Liver (tissue), 9 donors: ENCODE measurements around the gene BHLHE40. TPM values are rescaled to one million over a fixed set of nuclear protein-coding genes. Genes with fewer than 3 reads are reported as not detected.

Experiments used
- DNase-seq: peaks from one replicate; pipeline ENCODE4 v3.0.0-alpha.2; 2017; ENCODE audit warnings: low spot score
- H3K27ac ChIP-seq, 2 donors: one replicate each; pipeline ENCODE4 v1.7.0; 2013; ENCODE audit warnings: inconsistent platforms in 2 of 2, low read length in 2 of 2, control low read depth in 1 of 2, low read depth in 1 of 2, mild to moderate bottlenecking in 1 of 2
- H3K27me3 ChIP-seq, 4 donors: one replicate each; pipeline versions ENCODE4 v1.6.1 to v1.7.0; 2013; ENCODE audit warnings: low read length in 3 of 4, inconsistent platforms in 1 of 4, mild to moderate bottlenecking in 1 of 4, moderate library complexity in 1 of 4; ENCODE audit not compliant: control insufficient read depth in 4 of 4, insufficient read depth in 4 of 4
- H3K36me3 ChIP-seq, 4 donors: one replicate each; pipeline versions ENCODE4 v1.6.1 to v1.7.0; 2013; ENCODE audit warnings: low read length in 3 of 4, mild to moderate bottlenecking in 3 of 4, low read depth in 1 of 4, moderate library complexity in 1 of 4; ENCODE audit not compliant: control insufficient read depth in 4 of 4, insufficient read depth in 3 of 4
- H3K4me1 ChIP-seq, 4 donors: one replicate each; pipeline versions ENCODE4 v1.6.1 to v1.7.0; 2013; ENCODE audit warnings: low read length in 3 of 4, mild to moderate bottlenecking in 3 of 4, moderate library complexity in 1 of 4; ENCODE audit not compliant: control insufficient read depth in 4 of 4, insufficient read depth in 4 of 4
- H3K4me3 ChIP-seq, 3 donors: one replicate each; pipeline versions ENCODE4 v1.6.1 to v1.7.0; 2013; ENCODE audit warnings: low read length in 3 of 3, control low read depth in 1 of 3, low read depth in 1 of 3, mild to moderate bottlenecking in 1 of 3
- H3K9ac ChIP-seq, 2 donors: one replicate each; pipeline ENCODE4 v1.7.0; 2013; ENCODE audit warnings: low read length in 2 of 2, mild to moderate bottlenecking in 2 of 2, moderate library complexity in 2 of 2, control low read depth in 1 of 2, low read depth in 1 of 2
- H3K9me3 ChIP-seq, 4 donors: one replicate each; pipeline versions ENCODE4 v1.6.1 to v1.7.0; 2013; ENCODE audit warnings: low read length in 3 of 4; ENCODE audit not compliant: control insufficient read depth in 4 of 4
- EGR1 ChIP-seq, 2 donors: IDR thresholded peaks; 2 replicates each; pipeline ENCODE4 v1.6.1; 2016 to 2018; ENCODE audit warnings: antibody characterized with exemption in 2 of 2, low read depth in 2 of 2
- FOXA1 ChIP-seq: IDR thresholded peaks from 2 replicates; pipeline ENCODE4 v1.6.1; 2016; ENCODE audit warnings: antibody characterized with exemption
- FOXA2 ChIP-seq: IDR thresholded peaks from 2 replicates; pipeline ENCODE4 v1.6.1; 2016; ENCODE audit warnings: antibody characterized with exemption
- GABPA ChIP-seq, 2 donors: IDR thresholded peaks in 1 of 2; conservative IDR thresholded peaks in 1 of 2; 2 replicates each; pipeline ENCODE4 v1.6.1; 2016; ENCODE audit warnings: antibody characterized with exemption in 2 of 2, mild to moderate bottlenecking in 1 of 2, moderate library complexity in 1 of 2
- HNF4G ChIP-seq: IDR thresholded peaks from 2 replicates; pipeline ENCODE4 v1.6.1; 2016; ENCODE audit warnings: antibody characterized with exemption
- JUND ChIP-seq, 2 donors: IDR thresholded peaks; 2 replicates each; pipeline ENCODE4 v1.6.1; 2016; ENCODE audit warnings: antibody characterized with exemption in 2 of 2
- NR2F2 ChIP-seq: IDR thresholded peaks from 2 replicates; pipeline ENCODE4 v1.6.1; 2016; ENCODE audit warnings: antibody characterized with exemption
- RAD21 ChIP-seq, 2 donors: IDR thresholded peaks; 2 replicates each; pipeline ENCODE4 v1.6.1; 2016; ENCODE audit warnings: antibody characterized with exemption in 2 of 2, mild to moderate bottlenecking in 2 of 2
- RXRA ChIP-seq, 2 donors: IDR thresholded peaks; 2 replicates each; pipeline ENCODE4 v1.6.1; 2017 to 2018; ENCODE audit warnings: antibody characterized with exemption in 2 of 2, mild to moderate bottlenecking in 1 of 2
- TAF1 ChIP-seq: conservative IDR thresholded peaks from 2 replicates; pipeline ENCODE4 v1.6.1; 2016; ENCODE audit warnings: antibody characterized with exemption, mild to moderate bottlenecking
- YY1 ChIP-seq: IDR thresholded peaks from 2 replicates; pipeline ENCODE4 v1.6.1; 2016; ENCODE audit warnings: antibody characterized with exemption, mild to moderate bottlenecking
- WGBS: extraction: QIAGEN DNeasy Blood & Tissue Kit; methylation state at CpG from one replicate; pipeline ENCODE4 v1.1.7; 2013; 5-methylcytosine and 5-hydroxymethylcytosine counted together
- polyA plus RNA-seq, 2 donors: library from polyadenylated mRNA; stranded (reverse) in 1 of 2; unstranded in 1 of 2; fragments of 200-250 nt in 1 of 2; fragments of >200 nt in 1 of 2; fragmentation: Nextera tagmentation in 1 of 2; extraction: Ambion mirVana in 1 of 2; gene quantifications; one replicate each; pipeline versions ENCODE4 v1.2.1 to v1.2.3, GENCODE V29; 2013 to 2015
- total RNA-seq, 2 donors: library from RNA; depleted of rRNA; stranded (reverse); fragments of >200 nt; gene quantifications; one replicate each; pipeline ENCODE4 v1.2.3, GENCODE V29; 2014
- TF ChIP-seq, protein P1 (sequence below): IDR thresholded peaks from 2 replicates; pipeline ENCODE4 v1.6.1; 2016; ENCODE audit warnings: antibody characterized with exemption
- TF ChIP-seq, protein P2 (sequence below): IDR thresholded peaks from 2 replicates; pipeline ENCODE4 v1.6.1; 2016; ENCODE audit warnings: antibody characterized with exemption
- TF ChIP-seq, protein P3 (sequence below): fragments of 150-350 bp; IDR thresholded peaks from 2 replicates; pipeline ENCODE4 v1.5.1; 2017; ENCODE audit warnings: improper control_type of control experiment, low read depth, low read length; ENCODE audit not compliant: missing input control
- TF ChIP-seq, protein P4 (sequence below): IDR thresholded peaks from 2 replicates; pipeline ENCODE4 v1.6.1; 2016; ENCODE audit warnings: antibody characterized with exemption, mild to moderate bottlenecking
- TF ChIP-seq, protein P5 (sequence below): IDR thresholded peaks from 2 replicates; pipeline ENCODE4 v1.6.1; 2016; ENCODE audit warnings: antibody characterized with exemption
- donor health status: healthy.
- donor health status: healthy.
- donor health status: healthy.
- donor health status: healthy.
- donor health status: healthy.

BHLHE40 gene
- total and polyA plus RNA-seq, 4 donors, result 8.2 to 28.4 (median 18.0) TPM

DNA sequence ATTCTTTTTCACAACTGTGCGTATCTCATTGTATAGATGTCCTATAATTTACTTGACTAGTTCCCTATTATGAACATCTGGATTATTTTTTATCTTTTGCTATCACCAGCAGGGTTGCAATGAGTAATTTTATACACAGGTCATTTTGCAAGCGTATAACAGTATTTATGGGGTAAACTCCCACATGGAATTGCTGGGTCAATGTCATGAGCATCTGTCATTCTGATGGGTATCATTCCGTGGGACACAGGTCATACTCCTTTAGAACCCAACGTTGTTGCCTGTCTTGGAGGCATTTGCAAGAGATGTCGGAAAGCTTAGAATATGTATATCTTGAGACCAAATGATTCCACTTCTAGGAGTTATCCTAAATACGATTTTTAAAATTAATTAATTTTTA lies 12.9 kb downstream of the BHLHE40 start:
- no peak overlapping the region for H3K27ac ChIP-seq
- H3K9me3 ChIP-seq, result no peaks in the 10 kb centered on the region
- TF ChIP-seq NR2F2, result no peak
- TF ChIP-seq GABPA (IDR thresholded peaks at IDR 0.05 in 1 of 2, conservative IDR thresholded peaks at IDR 0.05 in 1 of 2), result no peak
- TF ChIP-seq RXRA (IDR thresholded peaks at IDR 0.05), result no peak
- TF ChIP-seq FOXA2, result no peak
- TF ChIP-seq EGR1 (IDR thresholded peaks at IDR 0.05; ENCODE audit: low read depth in 2 of 2), result no peak
- TF ChIP-seq, protein P1, sequence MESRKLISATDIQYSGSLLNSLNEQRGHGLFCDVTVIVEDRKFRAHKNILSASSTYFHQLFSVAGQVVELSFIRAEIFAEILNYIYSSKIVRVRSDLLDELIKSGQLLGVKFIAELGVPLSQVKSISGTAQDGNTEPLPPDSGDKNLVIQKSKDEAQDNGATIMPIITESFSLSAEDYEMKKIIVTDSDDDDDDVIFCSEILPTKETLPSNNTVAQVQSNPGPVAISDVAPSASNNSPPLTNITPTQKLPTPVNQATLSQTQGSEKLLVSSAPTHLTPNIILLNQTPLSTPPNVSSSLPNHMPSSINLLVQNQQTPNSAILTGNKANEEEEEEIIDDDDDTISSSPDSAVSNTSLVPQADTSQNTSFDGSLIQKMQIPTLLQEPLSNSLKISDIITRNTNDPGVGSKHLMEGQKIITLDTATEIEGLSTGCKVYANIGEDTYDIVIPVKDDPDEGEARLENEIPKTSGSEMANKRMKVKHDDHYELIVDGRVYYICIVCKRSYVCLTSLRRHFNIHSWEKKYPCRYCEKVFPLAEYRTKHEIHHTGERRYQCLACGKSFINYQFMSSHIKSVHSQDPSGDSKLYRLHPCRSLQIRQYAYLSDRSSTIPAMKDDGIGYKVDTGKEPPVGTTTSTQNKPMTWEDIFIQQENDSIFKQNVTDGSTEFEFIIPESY, result no peak
- TF ChIP-seq JUND (IDR thresholded peaks at IDR 0.05), result no peak
- TF ChIP-seq, protein P2, sequence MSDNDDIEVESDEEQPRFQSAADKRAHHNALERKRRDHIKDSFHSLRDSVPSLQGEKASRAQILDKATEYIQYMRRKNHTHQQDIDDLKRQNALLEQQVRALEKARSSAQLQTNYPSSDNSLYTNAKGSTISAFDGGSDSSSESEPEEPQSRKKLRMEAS, result no peak
- TF ChIP-seq RAD21 (IDR thresholded peaks at IDR 0.05), result no peak
- TF ChIP-seq, protein P3, sequence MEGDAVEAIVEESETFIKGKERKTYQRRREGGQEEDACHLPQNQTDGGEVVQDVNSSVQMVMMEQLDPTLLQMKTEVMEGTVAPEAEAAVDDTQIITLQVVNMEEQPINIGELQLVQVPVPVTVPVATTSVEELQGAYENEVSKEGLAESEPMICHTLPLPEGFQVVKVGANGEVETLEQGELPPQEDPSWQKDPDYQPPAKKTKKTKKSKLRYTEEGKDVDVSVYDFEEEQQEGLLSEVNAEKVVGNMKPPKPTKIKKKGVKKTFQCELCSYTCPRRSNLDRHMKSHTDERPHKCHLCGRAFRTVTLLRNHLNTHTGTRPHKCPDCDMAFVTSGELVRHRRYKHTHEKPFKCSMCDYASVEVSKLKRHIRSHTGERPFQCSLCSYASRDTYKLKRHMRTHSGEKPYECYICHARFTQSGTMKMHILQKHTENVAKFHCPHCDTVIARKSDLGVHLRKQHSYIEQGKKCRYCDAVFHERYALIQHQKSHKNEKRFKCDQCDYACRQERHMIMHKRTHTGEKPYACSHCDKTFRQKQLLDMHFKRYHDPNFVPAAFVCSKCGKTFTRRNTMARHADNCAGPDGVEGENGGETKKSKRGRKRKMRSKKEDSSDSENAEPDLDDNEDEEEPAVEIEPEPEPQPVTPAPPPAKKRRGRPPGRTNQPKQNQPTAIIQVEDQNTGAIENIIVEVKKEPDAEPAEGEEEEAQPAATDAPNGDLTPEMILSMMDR, result no peak
- TF ChIP-seq, protein P4, sequence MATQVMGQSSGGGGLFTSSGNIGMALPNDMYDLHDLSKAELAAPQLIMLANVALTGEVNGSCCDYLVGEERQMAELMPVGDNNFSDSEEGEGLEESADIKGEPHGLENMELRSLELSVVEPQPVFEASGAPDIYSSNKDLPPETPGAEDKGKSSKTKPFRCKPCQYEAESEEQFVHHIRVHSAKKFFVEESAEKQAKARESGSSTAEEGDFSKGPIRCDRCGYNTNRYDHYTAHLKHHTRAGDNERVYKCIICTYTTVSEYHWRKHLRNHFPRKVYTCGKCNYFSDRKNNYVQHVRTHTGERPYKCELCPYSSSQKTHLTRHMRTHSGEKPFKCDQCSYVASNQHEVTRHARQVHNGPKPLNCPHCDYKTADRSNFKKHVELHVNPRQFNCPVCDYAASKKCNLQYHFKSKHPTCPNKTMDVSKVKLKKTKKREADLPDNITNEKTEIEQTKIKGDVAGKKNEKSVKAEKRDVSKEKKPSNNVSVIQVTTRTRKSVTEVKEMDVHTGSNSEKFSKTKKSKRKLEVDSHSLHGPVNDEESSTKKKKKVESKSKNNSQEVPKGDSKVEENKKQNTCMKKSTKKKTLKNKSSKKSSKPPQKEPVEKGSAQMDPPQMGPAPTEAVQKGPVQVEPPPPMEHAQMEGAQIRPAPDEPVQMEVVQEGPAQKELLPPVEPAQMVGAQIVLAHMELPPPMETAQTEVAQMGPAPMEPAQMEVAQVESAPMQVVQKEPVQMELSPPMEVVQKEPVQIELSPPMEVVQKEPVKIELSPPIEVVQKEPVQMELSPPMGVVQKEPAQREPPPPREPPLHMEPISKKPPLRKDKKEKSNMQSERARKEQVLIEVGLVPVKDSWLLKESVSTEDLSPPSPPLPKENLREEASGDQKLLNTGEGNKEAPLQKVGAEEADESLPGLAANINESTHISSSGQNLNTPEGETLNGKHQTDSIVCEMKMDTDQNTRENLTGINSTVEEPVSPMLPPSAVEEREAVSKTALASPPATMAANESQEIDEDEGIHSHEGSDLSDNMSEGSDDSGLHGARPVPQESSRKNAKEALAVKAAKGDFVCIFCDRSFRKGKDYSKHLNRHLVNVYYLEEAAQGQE, result no peak
- TF ChIP-seq FOXA1, result no peak
- no peak for TF ChIP-seq HNF4G
- TF ChIP-seq, protein P5, sequence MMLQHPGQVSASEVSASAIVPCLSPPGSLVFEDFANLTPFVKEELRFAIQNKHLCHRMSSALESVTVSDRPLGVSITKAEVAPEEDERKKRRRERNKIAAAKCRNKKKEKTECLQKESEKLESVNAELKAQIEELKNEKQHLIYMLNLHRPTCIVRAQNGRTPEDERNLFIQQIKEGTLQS, result no peak
- TF ChIP-seq YY1, result no peak
- no peak for TF ChIP-seq TAF1
- no peak overlapping the region for H3K9ac ChIP-seq
- no peak overlapping the region for H3K4me3 ChIP-seq
- 93% methylated on average over 6 of the region's 6 CpGs for WGBS
- DNase-seq, result no peak
- H3K27me3 ChIP-seq, result no peaks in the 10 kb centered on the region
- H3K36me3 ChIP-seq, result no peaks in the 10 kb centered on the region
- H3K4me1 ChIP-seq, result peaks cover 0 to 3% (median 1%) of the 10 kb centered on the region in 4 donors
